COR-L47 (cell line): Measurements from ENCODE around the gene PDHB.
"Not testable (repeated sequence)": the region's sequence is repeated elsewhere in the genome, so short reads cannot be mapped to it uniquely, and the experiment has no call there.

ENCODE experiments used
- DNase-seq: peaks from one replicate; lab custom pipeline; 2025; lab: John Stamatoyannopoulos, UW

PDHB gene

GRCh38 chr3:58437276-58437675 lies 3.6 kb upstream of the PDHB start:
- DNase-seq, result not testable (repeated sequence)

GRCh38 chr3:58434990-58435389 lies 1.4 kb upstream of the PDHB start:
- DNase-seq, result no peak

GRCh38 chr3:58434511-58434910 lies 879 bp upstream of the PDHB start:
- no peak for DNase-seq

- no peak for DNase-seq
Observed at GRCh38 chr3:58434168-58434504, 504 bp upstream of the PDHB start.

- no peak for DNase-seq
Observed at GRCh38 chr3:58432905-58433304, 727 bp downstream of the PDHB start.

- no peak for DNase-seq
Observed at GRCh38 chr3:58429657-58430056, 4.0 kb downstream of the PDHB start.

GRCh38 chr3:58427661-58428361 lies 5.8 kb downstream of the PDHB start:
- no peak for DNase-seq

GRCh38 chr3:58425782-58426181 lies 7.8 kb downstream of the PDHB start:
- no peak for DNase-seq

- no peak for DNase-seq
Observed at GRCh38 chr3:58424613-58425012, 9.0 kb downstream of the PDHB start.

GRCh38 chr3:58422756-58423325 lies 10.8 kb downstream of the PDHB start:
- no peak for DNase-seq

- DNase-seq, result no peak
Observed at GRCh38 chr3:58421004-58421403, 12.6 kb downstream of the PDHB start.

GRCh38 chr3:58419780-58420507 lies 13.7 kb downstream of the PDHB start:
- DNase-seq, result no peak

GRCh38 chr3:58418227-58418626 lies 15.4 kb downstream of the PDHB start:
- no peak for DNase-seq

GRCh38 chr3:58417075-58417474 lies 16.6 kb downstream of the PDHB start:
- DNase-seq, result no peak

GRCh38 chr3:58416191-58416590 lies 17.4 kb downstream of the PDHB start:
- no peak for DNase-seq

GRCh38 chr3:58414538-58415197 lies 19.0 kb downstream of the PDHB start:
- DNase-seq, result no peak

GRCh38 chr3:58411851-58412830 lies 21.5 kb downstream of the PDHB start:
- DNase-seq, result no peak

GRCh38 chr3:58411036-58411435 lies 22.6 kb downstream of the PDHB start:
- no peak for DNase-seq

GRCh38 chr3:58409663-58410062 lies 24.0 kb downstream of the PDHB start:
- no peak for DNase-seq

- DNase-seq, result no peak
Observed at GRCh38 chr3:58408906-58409305, 24.7 kb downstream of the PDHB start.

- no peak for DNase-seq
Observed at GRCh38 chr3:58404396-58404795, 29.2 kb downstream of the PDHB start.
